SK-MEL-5 (cell line): Measurements from ENCODE around the gene ACOX3. TPM values are rescaled to one million over a fixed set of nuclear protein-coding genes. Genes with fewer than 3 reads are reported as not detected.
"Not testable (repeated sequence)": the region's sequence is repeated elsewhere in the genome, so short reads cannot be mapped to it uniquely, and the experiment has no call there.

Experiments
- DNase-seq: peaks from one replicate; pipeline ENCODE4 v3.0.0-alpha.2; 2016; ENCODE audit warnings: low read depth, low spot score
- in situ Hi-C: cut with HindIII; loops from 2 replicates; pipeline ENCODE4 v1.10.0; 2016; ENCODE audit warnings: low sequenced_read_pairs, high pct_unique_total_duplicates, low pct_unique_long_range_greater_than_20kb
- total RNA-seq: library from RNA; depleted of rRNA; stranded (reverse); fragments of >200 nt; shearing (Covaris generic); gene quantifications from 2 replicates; pipeline ENCODE4 v1.2.3, GENCODE V29; 2014

ACOX3 gene
- total RNA-seq, 1 experiment from 2014 or later = 11.9 TPM

DNA sequence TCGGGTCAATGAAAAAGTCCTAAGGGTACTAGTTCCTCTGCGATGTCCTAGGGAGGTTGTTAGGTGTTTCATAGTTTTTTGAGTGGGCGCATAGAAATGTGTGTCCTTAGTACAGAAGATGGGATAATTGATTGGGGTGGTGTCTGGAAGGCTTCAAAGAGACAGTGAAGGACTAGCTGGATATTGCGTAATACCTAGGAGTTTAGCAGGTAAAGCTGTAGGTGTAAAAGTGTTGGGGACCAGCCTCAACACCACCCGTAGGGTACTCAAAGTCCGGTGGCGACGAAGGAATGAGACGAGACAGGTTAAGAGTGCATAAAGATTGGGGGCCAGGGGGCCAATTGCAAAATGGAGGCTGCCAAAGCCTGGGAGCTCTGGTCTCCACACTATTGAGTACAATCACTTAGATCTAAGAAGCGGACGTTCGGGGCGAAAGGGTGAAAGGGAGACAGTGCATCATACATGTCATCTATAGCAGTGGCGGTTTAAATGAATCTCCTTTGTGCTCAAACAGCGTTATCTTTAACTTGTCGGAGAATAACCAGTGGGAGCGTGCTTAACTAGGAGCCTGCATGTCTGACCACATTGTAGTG is 1.1 kb upstream of the ACOX3 start:
- in situ Hi-C loops = no loop called here
- DNase-seq = no peak

DNA sequence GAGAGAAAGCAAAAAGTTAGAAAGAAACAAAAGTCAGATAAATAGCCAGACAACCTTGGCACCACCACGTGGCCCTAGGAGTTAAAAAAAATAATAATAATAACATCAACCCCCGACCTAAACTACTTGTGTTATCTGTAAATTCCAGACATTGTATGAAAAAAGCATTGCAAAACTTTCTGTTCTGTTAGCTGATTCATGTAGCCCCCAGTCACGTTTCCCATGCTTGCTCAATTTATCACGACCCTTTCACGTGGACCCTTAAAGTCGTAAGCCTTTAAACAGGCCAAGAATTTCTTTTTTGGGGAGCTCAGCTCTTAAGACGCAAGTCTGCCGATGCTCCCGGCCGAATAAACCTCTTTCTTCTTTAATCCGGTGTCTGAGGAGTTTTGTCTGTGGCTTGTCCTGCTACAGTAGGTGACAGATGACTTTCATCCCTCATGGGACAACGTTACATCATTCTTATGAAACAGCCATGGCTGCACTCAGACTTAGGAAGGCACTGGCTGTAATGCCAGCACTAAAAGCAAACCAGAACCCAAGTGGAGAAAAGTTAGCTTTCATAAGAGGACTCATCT is 520 bp downstream of the ACOX3 start:
- in situ Hi-C loops = no loop called here
- DNase-seq = peak; percentile 39

- DNase-seq = no peak
- in situ Hi-C loops = no loop called here
These were observed 1.4 kb downstream of the ACOX3 start for GRCh38 chr4:8439168-8439567.

DNA sequence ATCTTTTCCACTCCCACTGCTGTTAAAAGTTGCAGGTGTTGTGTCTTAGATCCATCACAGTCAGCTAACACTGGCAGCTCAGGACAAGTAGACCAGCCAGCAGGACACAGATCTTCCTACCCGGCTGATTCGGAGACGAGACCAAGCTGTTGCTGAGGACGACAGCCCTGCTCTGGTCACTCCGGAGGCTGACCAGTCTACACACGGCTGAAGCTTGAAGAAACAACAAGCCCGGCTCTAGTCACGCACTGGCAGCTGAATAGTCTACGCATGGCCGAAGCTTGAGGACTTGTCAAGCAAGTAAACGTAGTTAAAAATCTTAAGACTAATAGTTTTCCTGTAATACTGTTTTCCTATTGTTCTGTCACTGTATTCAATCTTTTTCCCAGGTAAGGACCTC is 1.8 kb downstream of the ACOX3 start:
- in situ Hi-C loops = no loop called here

GRCh38 chr4:8437281-8437680 is 3.2 kb downstream of the ACOX3 start:
- no peak for DNase-seq
- in situ Hi-C loops = no loop called here

More for the DNA sequence above, 1.8 kb downstream of the ACOX3 start:
- no peak for DNase-seq

- in situ Hi-C loops = no loop called here
- DNase-seq = no peak
These were observed 4.8 kb downstream of the ACOX3 start for GRCh38 chr4:8435656-8436121.

- in situ Hi-C loops = no loop called here
- DNase-seq = no peak
These were observed 6.1 kb downstream of the ACOX3 start for GRCh38 chr4:8434251-8435073.

DNA sequence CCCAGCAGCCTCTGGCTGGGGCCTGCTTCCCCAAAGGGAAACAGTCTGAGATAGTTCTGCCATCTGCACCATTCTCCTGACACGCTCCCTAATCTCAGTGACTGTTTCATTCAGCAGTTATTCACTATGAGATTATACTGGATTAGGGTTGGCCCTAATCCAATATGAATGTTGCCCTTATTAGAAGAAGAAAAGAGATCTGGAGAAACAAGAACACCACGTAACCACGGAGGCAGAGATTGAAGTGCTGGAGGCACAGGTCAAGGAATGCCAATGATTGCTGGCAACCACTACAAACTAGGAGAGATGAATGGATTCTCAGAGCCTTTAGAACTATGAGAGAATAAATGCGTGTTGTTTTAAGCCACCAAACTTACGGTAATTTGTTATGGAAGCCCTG is 7.4 kb downstream of the ACOX3 start:
- no peak for DNase-seq
- in situ Hi-C loops = no loop called here

DNA sequence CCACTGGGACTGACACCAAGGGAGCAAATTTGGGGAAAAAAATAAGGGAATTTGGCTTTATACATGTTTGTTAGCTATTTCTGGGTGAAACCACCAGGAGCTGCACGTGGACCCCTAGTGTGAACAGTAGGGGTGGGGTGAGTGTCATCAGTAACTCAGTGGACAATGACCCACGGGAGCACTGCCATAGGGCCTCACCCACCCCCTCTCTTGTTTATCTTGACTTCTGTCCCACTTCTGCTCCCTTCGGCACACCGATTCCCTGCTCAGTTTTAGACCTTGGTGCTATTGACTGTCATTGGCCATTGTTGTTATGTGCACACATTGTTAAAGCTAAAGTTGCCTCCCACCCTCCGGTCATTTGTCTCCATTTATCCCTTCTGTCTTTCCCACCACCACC is 9.0 kb downstream of the ACOX3 start:
- in situ Hi-C loops = no loop called here
- DNase-seq = no peak

DNA sequence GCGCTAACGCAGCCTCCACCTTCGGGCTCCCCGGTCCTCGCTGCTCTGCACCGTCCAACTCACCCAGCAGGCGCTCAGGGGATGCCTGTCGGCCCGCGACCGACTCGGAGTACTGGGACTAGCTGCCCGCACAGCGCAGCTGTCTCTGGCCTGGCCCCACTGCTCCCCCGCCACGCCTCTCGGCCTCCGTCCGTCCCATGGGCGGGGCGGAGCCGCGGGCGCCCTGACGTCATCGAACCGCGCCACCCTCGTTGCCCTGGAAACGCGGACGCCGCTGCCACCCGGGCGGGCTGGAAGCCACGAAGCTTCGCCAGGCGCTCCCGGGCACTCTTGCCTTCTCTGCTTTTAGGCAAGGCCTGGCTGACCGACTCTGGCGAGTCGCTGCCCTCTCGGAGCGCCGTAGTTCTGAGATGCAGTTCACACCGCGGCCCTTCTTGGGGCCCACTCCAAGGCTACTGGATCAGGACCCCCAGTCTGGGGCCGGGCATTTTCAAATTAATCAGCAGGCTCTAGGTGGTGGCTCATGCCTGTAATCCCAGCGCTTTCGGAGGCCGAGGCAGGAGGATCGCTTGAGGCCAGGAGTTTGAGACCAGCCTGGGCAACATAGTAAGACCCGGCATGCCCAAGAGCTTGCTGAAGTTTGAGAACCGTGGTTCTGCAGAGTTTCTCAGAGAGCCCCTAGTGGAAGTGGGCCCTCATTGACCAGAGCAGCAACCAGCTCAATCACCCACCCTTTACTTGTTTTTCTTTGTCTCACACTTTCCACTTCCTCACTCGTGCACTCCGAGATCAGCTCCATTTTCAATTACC is 12.0 kb downstream of the ACOX3 start:
- in situ Hi-C loops = no loop called here
- peak; percentile 85 for DNase-seq

- in situ Hi-C loops = no loop called here
These were observed 12.7 kb downstream of the ACOX3 start for GRCh38 chr4:8427761-8428287.

GRCh38 chr4:8427262-8427661 is 13.3 kb downstream of the ACOX3 start:
- in situ Hi-C loops = no loop called here
- no peak for DNase-seq

More at GRCh38 chr4:8427761-8428287, 12.7 kb downstream of the ACOX3 start:
- no peak for DNase-seq

DNA sequence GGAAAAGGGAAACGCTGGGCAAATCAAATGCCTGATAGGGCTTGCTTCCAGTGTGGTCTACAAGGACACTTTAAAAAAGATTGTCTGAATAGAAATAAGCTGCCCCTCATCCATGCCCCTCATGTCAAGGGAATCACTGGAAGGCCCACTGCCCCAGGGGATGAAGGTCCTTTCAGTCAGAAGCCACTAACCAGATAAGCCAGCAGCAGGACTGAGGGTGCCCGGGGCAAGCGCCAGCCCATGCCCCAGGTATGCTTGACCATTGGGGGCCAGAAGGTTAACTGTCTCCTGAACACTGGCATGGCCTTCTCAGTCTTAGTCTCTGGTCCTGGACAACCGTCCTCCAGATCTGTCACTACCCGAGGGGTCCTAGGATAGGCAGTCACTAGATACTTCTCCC is 17.7 kb downstream of the ACOX3 start:
- in situ Hi-C loops = no loop called here

GRCh38 chr4:8422327-8422726 is 18.2 kb downstream of the ACOX3 start:
- in situ Hi-C loops = no loop called here
- DNase-seq = no peak

More for the DNA sequence above, 17.7 kb downstream of the ACOX3 start:
- no peak for DNase-seq

- in situ Hi-C loops, DNase-seq: not testable (repeated sequence)
These were observed 20.4 kb downstream of the ACOX3 start for GRCh38 chr4:8420151-8420550.

DNA sequence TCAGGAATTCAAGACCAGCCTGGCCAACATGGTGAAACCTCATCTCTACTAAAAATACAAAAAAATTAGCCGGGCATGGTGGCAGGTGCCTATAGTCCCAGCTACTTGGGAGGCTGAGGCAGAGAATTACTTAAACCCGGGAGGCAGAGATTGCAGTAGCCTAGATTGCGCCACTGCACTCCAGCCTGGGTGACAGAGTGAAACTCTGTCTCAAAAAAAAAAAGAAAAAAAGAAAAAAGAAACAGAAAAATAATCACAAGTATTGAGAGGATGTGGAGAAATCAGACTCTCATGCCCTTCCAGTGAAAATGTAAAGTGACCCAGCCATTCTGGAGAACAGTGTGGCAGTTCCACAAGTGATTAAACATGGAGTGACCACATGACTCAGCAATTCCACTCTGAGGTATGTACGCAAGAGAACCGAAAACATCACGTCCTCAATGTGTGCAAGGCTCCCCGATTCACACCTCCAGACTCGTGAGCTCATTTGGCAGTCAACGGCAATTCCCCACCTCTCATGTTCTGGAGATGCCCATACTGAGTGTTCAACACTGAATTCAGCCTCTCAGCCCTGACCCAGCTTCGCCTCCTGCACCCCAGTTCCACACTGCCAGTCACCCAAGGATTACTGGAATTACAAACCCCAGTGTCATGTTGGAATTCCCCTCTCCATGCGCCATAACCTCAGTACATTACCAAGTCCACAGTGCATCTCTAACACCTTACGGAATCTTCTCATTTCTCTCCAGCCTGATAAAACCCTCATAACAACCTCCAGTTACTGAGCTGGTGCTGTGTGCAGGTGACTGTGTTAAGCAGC is 21.1 kb downstream of the ACOX3 start:
- DNase-seq = no peak
- in situ Hi-C loops = no loop called here

- DNase-seq = no peak
- in situ Hi-C loops = no loop called here
These were observed 23.4 kb downstream of the ACOX3 start for GRCh38 chr4:8417071-8417614.
